GM19193 (cell line): ENCODE results near the gene SLC6A3.

Source experiments
- POLR2A ChIP-seq: IDR thresholded peaks from 4 replicates; pipeline ENCODE4 v1.6.1; 2011; ENCODE audit not compliant: insufficient read depth, insufficient read length; ENCODE audit errors: extremely low read depth

The SLC6A3 gene

GRCh38 chr5:1412621-1413020, 32.6 kb downstream of the SLC6A3 start:
- TF ChIP-seq POLR2A: no peak

GRCh38 chr5:1412163-1412562, 33.1 kb downstream of the SLC6A3 start:
- no peak for TF ChIP-seq POLR2A

- no peak for TF ChIP-seq POLR2A
These were observed 34.1 kb downstream of the SLC6A3 start for GRCh38 chr5:1411099-1411498.

GRCh38 chr5:1410156-1411014, 34.9 kb downstream of the SLC6A3 start:
- TF ChIP-seq POLR2A: no peak

GRCh38 chr5:1409381-1410110, 35.7 kb downstream of the SLC6A3 start:
- TF ChIP-seq POLR2A: no peak

- no peak for TF ChIP-seq POLR2A
These were observed 38.3 kb downstream of the SLC6A3 start for GRCh38 chr5:1406681-1407640.

GRCh38 chr5:1405539-1406530, 39.4 kb downstream of the SLC6A3 start:
- no peak for TF ChIP-seq POLR2A

GRCh38 chr5:1405121-1405520, 40.1 kb downstream of the SLC6A3 start:
- no peak for TF ChIP-seq POLR2A

- TF ChIP-seq POLR2A: no peak
These were observed 41.2 kb downstream of the SLC6A3 start for GRCh38 chr5:1404062-1404461.

GRCh38 chr5:1402611-1403255, 42.5 kb downstream of the SLC6A3 start:
- no peak for TF ChIP-seq POLR2A

- no peak for TF ChIP-seq POLR2A
These were observed 43.6 kb downstream of the SLC6A3 start for GRCh38 chr5:1401536-1402138.

GRCh38 chr5:1400936-1401335, 44.3 kb downstream of the SLC6A3 start:
- no peak for TF ChIP-seq POLR2A
